Tibial artery (tissue), 4 donors: ENCODE data around the gene E2F3.
A peak's percentile ranks its signal among the peaks of the same experiment; 100 is the strongest.

Source experiments
- DNase-seq, 2 donors: peaks; one replicate each; pipeline ENCODE4 v3.0.0-alpha.2; 2019
- H3K27ac ChIP-seq, 2 donors: fragments of 200-600 bp; sonication (generic) in 1 of 2; 1 replicate in 1 of 2; 2 replicates in 1 of 2; pipeline ENCODE4 v1.5.1; 2018 to 2019; ENCODE audit warnings: mild to moderate bottlenecking in 1 of 2
- H3K27me3 ChIP-seq, 2 donors: fragments of 200-600 bp; sonication (generic) in 1 of 2; one replicate each; pipeline versions ENCODE4 v1.5.1 to v1.6.0; 2016 to 2019
- H3K36me3 ChIP-seq, 3 donors: fragments of 200-600 bp; sonication (generic) in 2 of 3; one replicate each; pipeline ENCODE4 v1.5.1; 2016 to 2019; ENCODE audit warnings: mild to moderate bottlenecking in 2 of 3
- H3K4me1 ChIP-seq, 4 donors: fragments of 200-600 bp; sonication (generic) in 2 of 4; 1 replicate in 3 of 4; 2 replicates in 1 of 4; pipeline ENCODE4 v1.5.1; 2016 to 2019
- H3K4me3 ChIP-seq, 2 donors: fragments of 200-600 bp; sonication (generic) in 1 of 2; 1 replicate in 1 of 2; 2 replicates in 1 of 2; pipeline ENCODE4 v1.5.1; 2018 to 2019; ENCODE audit warnings: mild to moderate bottlenecking in 2 of 2
- H3K9me3 ChIP-seq, 3 donors: fragments of 200-600 bp; sonication (generic) in 1 of 3; one replicate each; pipeline ENCODE4 v1.5.1; 2016 to 2019
- CTCF ChIP-seq, 2 experiments: fragments of 200-600 bp in 1 of 2; fragments of 450-650 bp in 1 of 2; IDR thresholded peaks; one replicate each; pipeline ENCODE4 v1.5.1; 2017 to 2019; ENCODE audit warnings: antibody characterized with exemption in 2 of 2, mild to moderate bottlenecking in 1 of 2, moderate library complexity in 1 of 2
- intact Hi-C: fragments of 100-400 bp; cut with DNase I; formaldehyde crosslinking; loops from one replicate; pipeline ENCODE4 v1.15.0; 2023; ENCODE audit warnings: low total_unique reads

Gene E2F3

GRCh38 chr6:20401205-20402091, at the start of gene E2F3:
Gene E2F3 (plus strand): TSS chr6:20401879. CDS start chr6:20402233, 354 bp downstream.
- peaks cover 0 to 18% (median 3%) of the 10 kb centered on the region in 4 donors for H3K4me1 ChIP-seq
- no peaks in the 10 kb centered on the region for H3K36me3 ChIP-seq
- peak; percentile 100 for DNase-seq
- intact Hi-C loops, result loop anchor here (5.0 to 10.0 kb wide), 3 partner anchors 126 to 554 kb away; partner anchors contain the start of gene MBOAT1
- peak within 1 kb of the TSS; percentile 87 to 88 for H3K4me3 ChIP-seq
- H3K27ac ChIP-seq, result peak within 1 kb of the TSS; percentile 91 to 94
- H3K9me3 ChIP-seq, result no peaks in the 10 kb centered on the region
- H3K27me3 ChIP-seq, result no peaks in the 10 kb centered on the region
- TF ChIP-seq CTCF (IDR thresholded peaks at IDR 0.05), result no peak

GRCh38 chr6:20352346-20352745, 49.3 kb upstream of the E2F3 start:
- H3K4me3 ChIP-seq, result no peak overlapping the region

GRCh38 chr6:20353134-20353533, 48.5 kb upstream of the E2F3 start:
- H3K9me3 ChIP-seq, result peaks cover 0 to 11% (median 0%) of the 10 kb centered on the region in 3 donors
- no peak overlapping the region for H3K4me3 ChIP-seq
- TF ChIP-seq CTCF (IDR thresholded peaks at IDR 0.05), result no peak
- H3K36me3 ChIP-seq, result no peaks in the 10 kb centered on the region
- H3K27ac ChIP-seq, result no peak overlapping the region
- intact Hi-C loops, result no loop called here
- no peaks in the 10 kb centered on the region for H3K27me3 ChIP-seq
- H3K4me1 ChIP-seq, result no peaks in the 10 kb centered on the region
- no peak for DNase-seq

More at GRCh38 chr6:20352346-20352745, 49.3 kb upstream of the E2F3 start:
- H3K27ac ChIP-seq, result no peak overlapping the region
- no peaks in the 10 kb centered on the region for H3K27me3 ChIP-seq
- H3K4me1 ChIP-seq, result no peaks in the 10 kb centered on the region
- DNase-seq, result no peak
- intact Hi-C loops, result no loop called here
- H3K9me3 ChIP-seq, result peaks cover 0 to 11% (median 0%) of the 10 kb centered on the region in 3 donors
- TF ChIP-seq CTCF (IDR thresholded peaks at IDR 0.05), result no peak
- H3K36me3 ChIP-seq, result no peaks in the 10 kb centered on the region

- no peak overlapping the region for H3K27ac ChIP-seq
- H3K27me3 ChIP-seq, result no peaks in the 10 kb centered on the region
- H3K36me3 ChIP-seq, result no peaks in the 10 kb centered on the region
- no peak for DNase-seq
- H3K4me3 ChIP-seq, result no peak overlapping the region
- TF ChIP-seq CTCF (IDR thresholded peaks at IDR 0.05), result no peak
- no peaks in the 10 kb centered on the region for H3K4me1 ChIP-seq
- intact Hi-C loops, result no loop called here
- peaks cover 0 to 11% (median 0%) of the 10 kb centered on the region in 3 donors for H3K9me3 ChIP-seq
These were observed 47.3 kb upstream of the E2F3 start for GRCh38 chr6:20354366-20354765.

- Histone ChIP-seq H3K27ac (no peak overlapping the region), H3K4me3 (no peak overlapping the region), H3K4me1 (no peaks in the 10 kb centered on the region), H3K27me3 (no peaks in the 10 kb centered on the region), H3K36me3 (no peaks in the 10 kb centered on the region), H3K9me3 (no peaks in the 10 kb centered on the region)
- no peak for DNase-seq
- no peak for TF ChIP-seq CTCF (IDR thresholded peaks at IDR 0.05)
- intact Hi-C loops, result no loop called here
These were observed 41.1 kb upstream of the E2F3 start for GRCh38 chr6:20360471-20361119.
